Heart left ventricle (tissue), 16 donors: ENCODE results near the gene PCCA. TPM values are rescaled to one million over a fixed set of nuclear protein-coding genes. Genes with fewer than 3 reads are reported as not detected.

Experiments used
- ATAC-seq, 4 donors: fragments of 200-7000 bp; cut with Tn5 transposase; one replicate each; pipeline ENCODE4 v1.9.1; 2020 to 2022; ENCODE audit warnings: moderate library complexity in 4 of 4, mild to moderate bottlenecking in 3 of 4, moderate number of reproducible peaks in 1 of 4
- DNase-seq, 5 donors: peaks; one replicate each; pipeline ENCODE4 v3.0.0-alpha.2; 2020
- H3K27ac ChIP-seq, 12 donors: fragments of 200-600 bp; sonication (generic) in 4 of 12; one replicate each; pipeline versions ENCODE4 v1.5.0 to v1.8.0; 2016 to 2022; ENCODE audit warnings: mild to moderate bottlenecking in 2 of 12
- H3K27me3 ChIP-seq, 9 donors: fragments of 200-600 bp; sonication (generic) in 2 of 9; one replicate each; pipeline versions ENCODE4 v1.5.1 to v1.8.0; 2016 to 2022; ENCODE audit warnings: mild to moderate bottlenecking in 3 of 9
- H3K36me3 ChIP-seq, 9 donors: fragments of 200-600 bp; sonication (generic) in 2 of 9; one replicate each; pipeline versions ENCODE4 v1.5.0 to v1.8.0; 2018 to 2022; ENCODE audit warnings: mild to moderate bottlenecking in 2 of 9
- H3K4me1 ChIP-seq, 12 donors: fragments of 200-600 bp; sonication (generic) in 4 of 12; one replicate each; pipeline versions ENCODE4 v1.5.0 to v1.8.0; 2016 to 2022; ENCODE audit warnings: mild to moderate bottlenecking in 3 of 12
- H3K4me3 ChIP-seq, 12 donors: fragments of 200-600 bp; sonication (generic) in 4 of 12; one replicate each; pipeline versions ENCODE4 v1.5.0 to v1.8.0; 2017 to 2022; ENCODE audit warnings: mild to moderate bottlenecking in 9 of 12, moderate library complexity in 4 of 12
- H3K9me3 ChIP-seq, 12 donors: fragments of 200-600 bp; sonication (generic) in 4 of 12; one replicate each; pipeline versions ENCODE4 v1.5.0 to v1.8.0; 2016 to 2022; ENCODE audit warnings: mild to moderate bottlenecking in 1 of 12
- CTCF ChIP-seq, 12 donors: fragments of 200-600 bp; sonication (generic) in 4 of 12; IDR thresholded peaks; one replicate each; pipeline versions ENCODE4 v1.5.0 to v1.8.0; 2018 to 2022; ENCODE audit warnings: antibody characterized with exemption in 12 of 12, mild to moderate bottlenecking in 5 of 12
- POLR2A ChIP-seq, 2 donors: fragments of 450-650 bp; IDR thresholded peaks; one replicate each; pipeline ENCODE4 v1.6.1; 2017; ENCODE audit warnings: antibody characterized with exemption in 2 of 2, mild to moderate bottlenecking in 2 of 2, moderate library complexity in 2 of 2
- WGBS, 4 donors: extraction: QIAGEN DNeasy Blood & Tissue Kit in 2 of 4; methylation state at CpG; one replicate each; pipeline versions ENCODE4 v1.1.5 to v1.1.7; 2013 to 2018; 5-methylcytosine and 5-hydroxymethylcytosine counted together
- intact Hi-C, 10 donors: fragments of 100-400 bp; cut with DNase I; formaldehyde crosslinking; loops; one replicate each; pipeline versions ENCODE4 v1.11.1 to v1.14.2; 2022
- polyA plus RNA-seq, 2 donors: library from polyadenylated mRNA; stranded (reverse); fragments of 200-250 nt; gene quantifications; one replicate each; pipeline ENCODE4 v1.2.3, GENCODE V29; 2013
- total RNA-seq, 9 donors: library from RNA; depleted of rRNA in 2 of 9; stranded (reverse); fragments of >200 nt in 2 of 9; fragmentation: NEBNext Ultra II Directional in 3 of 9; extraction: Animal tissue kit (Norgen Biotek cat#: 25700) in 3 of 9; gene quantifications; one replicate each; pipeline versions ENCODE4 v1.1.0 to v1.2.4, GENCODE V29; 2016 to 2023
- donor health status: ischemic (EF 13 %, LVEDD 7.1; RV severe dilation, severe dysfunction).
- donor health status: healthy with polysubstance abuse.
- donor health status: DM: no; HTN: yes; CAD: no.
- donor health status: DM: no; HTN: no; CAD: no.
- donor health status: ischemic (EF 25% LVEDD 6.9; RV normal size, moderate dysfunction).
- donor health status: ischemic (EF 25% LVEDD 5.7; RV mildly dilated, moderate dysfunction).
- donor health status: healthy.
- donor health status: DM: yes; HTN: yes; CAD: no.
- donor health status: ischemic (EF 35%, LVEDD 5.7; RV mildly dilated, moderate dysfunction).
- donor health status: nonischemic (EF 11% LVEDD 7.7; RV severe dilation, severe dysfunction).
- donor health status: DM: yes; HTN: yes; CAD: no.
- donor health status: PGD.
- donor health status: ischemic (EF 29% LVEDD 5.4; RV normal size, mild dysfunction).
- donor health status: nonischemic (EF 23%, LVEDD 6.1; RV moderate dilation, normal function).

PCCA gene
- total and polyA plus RNA-seq, 11 donors, result 25.6 to 67.0 (median 40.9) TPM

GRCh38 chr13:100197116-100197515 lies 108.2 kb downstream of the PCCA start:
- ATAC-seq (no peak), DNase-seq (no peak)
- no peaks in the 10 kb centered on the region for H3K27me3 ChIP-seq
- H3K9me3 ChIP-seq, result peaks cover 0 to 4% (median 0%) of the 10 kb centered on the region in 12 donors
- intact Hi-C loops, result no loop called here
- TF ChIP-seq CTCF (IDR thresholded peaks at IDR 0.05) (no peak), POLR2A (IDR thresholded peaks at IDR 0.05) (no peak)
- H3K36me3 ChIP-seq, result peaks cover 0 to 4% (median 0%) of the 10 kb centered on the region in 9 donors
- H3K27ac ChIP-seq, result no peak overlapping the region
- 96 to 100% (median 100%) methylated on average over 1 of the region's 1 CpG for WGBS, 4 donors
- H3K4me3 ChIP-seq, result no peak overlapping the region
- peaks cover 0 to 2% (median 0%) of the 10 kb centered on the region in 12 donors for H3K4me1 ChIP-seq

GRCh38 chr13:100197591-100198365 lies 108.9 kb downstream of the PCCA start:
- Histone ChIP-seq H3K27me3 (no peaks in the 10 kb centered on the region), H3K4me3 (no peak overlapping the region), H3K4me1 (peaks cover 0 to 2% (median 0%) of the 10 kb centered on the region in 12 donors), H3K27ac (no peak overlapping the region), H3K36me3 (peaks cover 0 to 4% (median 0%) of the 10 kb centered on the region in 9 donors), H3K9me3 (peaks cover 0 to 9% (median 0%) of the 10 kb centered on the region in 12 donors)
- intact Hi-C loops, result no loop called here
- TF ChIP-seq CTCF (IDR thresholded peaks at IDR 0.05), result no peak
- no peak for TF ChIP-seq POLR2A (IDR thresholded peaks at IDR 0.05)
- DNase-seq (no peak), ATAC-seq (no peak)
- WGBS, 4 donors, result 78 to 82% (median 80%) methylated on average over 5 of the region's 5 CpGs

GRCh38 chr13:100203696-100204367 lies 114.9 kb downstream of the PCCA start:
- no peak for ATAC-seq
- intact Hi-C loops, result no loop called here
- 69 to 76% (median 73%) methylated on average over 6 of the region's 6 CpGs for WGBS, 4 donors

More at GRCh38 chr13:100203696-100204367, 114.9 kb downstream of the PCCA start:
- Histone ChIP-seq H3K27me3 (no peaks in the 10 kb centered on the region), H3K36me3 (no peaks in the 10 kb centered on the region), H3K27ac (no peak overlapping the region), H3K4me3 (no peak overlapping the region), H3K4me1 (peaks cover 0 to 14% (median 0%) of the 10 kb centered on the region in 12 donors), H3K9me3 (peaks cover 0 to 10% (median 0%) of the 10 kb centered on the region in 12 donors)
- no peak for DNase-seq
- no peak for TF ChIP-seq CTCF (IDR thresholded peaks at IDR 0.05)
- no peak for TF ChIP-seq POLR2A (IDR thresholded peaks at IDR 0.05)
